ENCODE measurements around the gene WRAP53.

WRAP53 gene

GRCh38 chr17:7709031-7709430 is 20.8 kb downstream of the WRAP53 start:
- TF ChIP-seq CTCF (IDR thresholded peaks at IDR 0.05; ENCODE audit: extremely low read depth, insufficient read depth, missing control alignments), result no peak
- in situ Hi-C loops (cut with MboI; ENCODE audit: low pct_unique_long_range_greater_than_20kb, low sequenced_read_pairs, unreplicated experiment), result no loop called here
- no peak for DNase-seq (ENCODE audit: low spot score)

GRCh38 chr17:7710301-7710700 is 22.0 kb downstream of the WRAP53 start:
- in situ Hi-C loops (cut with MboI; ENCODE audit: low pct_unique_long_range_greater_than_20kb, low sequenced_read_pairs, unreplicated experiment), result no loop called here
- no peak for DNase-seq (ENCODE audit: low spot score)
- TF ChIP-seq CTCF (IDR thresholded peaks at IDR 0.05; ENCODE audit: extremely low read depth, insufficient read depth, missing control alignments), result no peak

GRCh38 chr17:7711051-7711755 is 22.9 kb downstream of the WRAP53 start:
- in situ Hi-C loops (cut with MboI; ENCODE audit: low pct_unique_long_range_greater_than_20kb, low sequenced_read_pairs, unreplicated experiment), result no loop called here
- DNase-seq (ENCODE audit: low spot score), result no peak
- peak; percentile 12 for TF ChIP-seq CTCF (IDR thresholded peaks at IDR 0.05; ENCODE audit: extremely low read depth, insufficient read depth, missing control alignments)

- in situ Hi-C loops (cut with MboI; ENCODE audit: low pct_unique_long_range_greater_than_20kb, low sequenced_read_pairs, unreplicated experiment), result no loop called here
- no peak for TF ChIP-seq CTCF (IDR thresholded peaks at IDR 0.05; ENCODE audit: extremely low read depth, insufficient read depth, missing control alignments)
- no peak for DNase-seq (ENCODE audit: low spot score)
These were observed 24.0 kb downstream of the WRAP53 start for GRCh38 chr17:7712111-7712771.

- DNase-seq (ENCODE audit: low spot score), result no peak
- no peak for TF ChIP-seq CTCF (IDR thresholded peaks at IDR 0.05; ENCODE audit: extremely low read depth, insufficient read depth, missing control alignments)
These were observed 25.5 kb downstream of the WRAP53 start for GRCh38 chr17:7713782-7714181.

GRCh38 chr17:7714721-7715594 is 26.7 kb downstream of the WRAP53 start:
- in situ Hi-C loops (cut with MboI; ENCODE audit: low pct_unique_long_range_greater_than_20kb, low sequenced_read_pairs, unreplicated experiment), result no loop called here
- no peak for DNase-seq (ENCODE audit: low spot score)
- no peak for TF ChIP-seq CTCF (IDR thresholded peaks at IDR 0.05; ENCODE audit: extremely low read depth, insufficient read depth, missing control alignments)

More at GRCh38 chr17:7713782-7714181, 25.5 kb downstream of the WRAP53 start:
- in situ Hi-C loops (cut with MboI; ENCODE audit: low pct_unique_long_range_greater_than_20kb, low sequenced_read_pairs, unreplicated experiment), result no loop called here

Measured in GM13977 (cell line).